Stimulated activated CD4-positive, alpha-beta T cell treated with anti-CD3 and anti-CD28 coated beads, Interleukin-12 subunit alpha, Interleukin-12 subunit beta, amount 100 ng/mL, for 4 hours (primary cell): Measurements from ENCODE around the gene EPHB3.

ENCODE experiments used
- DNase-seq: peaks from one replicate; pipeline ENCODE4 v3.0.0-alpha.2; 2020

The EPHB3 gene

GRCh38 chr3:184564685-184565385 lies 3.2 kb downstream of the EPHB3 start:
- DNase-seq, result no peak

- DNase-seq, result no peak
These were observed 4.0 kb downstream of the EPHB3 start for GRCh38 chr3:184565421-184566211.

GRCh38 chr3:184566441-184567414 lies 5.1 kb downstream of the EPHB3 start:
- no peak for DNase-seq

GRCh38 chr3:184567946-184568559 lies 6.5 kb downstream of the EPHB3 start:
- DNase-seq, result no peak

GRCh38 chr3:184568560-184568923 lies 7.0 kb downstream of the EPHB3 start:
- no peak for DNase-seq

GRCh38 chr3:184568924-184569829 lies 7.6 kb downstream of the EPHB3 start:
- DNase-seq, result peak; percentile 27

- DNase-seq, result no peak
These were observed 8.4 kb downstream of the EPHB3 start for GRCh38 chr3:184570035-184570434.

GRCh38 chr3:184570489-184570888 lies 8.9 kb downstream of the EPHB3 start:
- no peak for DNase-seq

GRCh38 chr3:184571750-184572377 lies 10.3 kb downstream of the EPHB3 start:
- no peak for DNase-seq

- DNase-seq, result no peak
These were observed 11.2 kb downstream of the EPHB3 start for GRCh38 chr3:184572633-184573270.

GRCh38 chr3:184574515-184575417 lies 13.2 kb downstream of the EPHB3 start:
- DNase-seq, result no peak

- DNase-seq, result no peak
These were observed 14.1 kb downstream of the EPHB3 start for GRCh38 chr3:184575701-184576100.

GRCh38 chr3:184576457-184577240 lies 15.1 kb downstream of the EPHB3 start:
- no peak for DNase-seq

- DNase-seq, result no peak
These were observed 16.0 kb downstream of the EPHB3 start for GRCh38 chr3:184577546-184577945.

GRCh38 chr3:184578218-184578617 lies 16.6 kb downstream of the EPHB3 start:
- no peak for DNase-seq

- DNase-seq, result no peak
These were observed 17.2 kb downstream of the EPHB3 start for GRCh38 chr3:184578822-184579221.

- DNase-seq, result no peak
These were observed 17.9 kb downstream of the EPHB3 start for GRCh38 chr3:184579513-184579912.

- DNase-seq, result no peak
These were observed 18.8 kb downstream of the EPHB3 start for GRCh38 chr3:184580376-184580775.
